ENCODE data around the gene MICAL3. TPM values are rescaled to one million over a fixed set of nuclear protein-coding genes. Genes with fewer than 3 reads are reported as not detected.

MICAL3 gene
- total RNA-seq, 4 donors from 2014 or later, result 6.0 to 9.8 (median 8.1) TPM

DNA sequence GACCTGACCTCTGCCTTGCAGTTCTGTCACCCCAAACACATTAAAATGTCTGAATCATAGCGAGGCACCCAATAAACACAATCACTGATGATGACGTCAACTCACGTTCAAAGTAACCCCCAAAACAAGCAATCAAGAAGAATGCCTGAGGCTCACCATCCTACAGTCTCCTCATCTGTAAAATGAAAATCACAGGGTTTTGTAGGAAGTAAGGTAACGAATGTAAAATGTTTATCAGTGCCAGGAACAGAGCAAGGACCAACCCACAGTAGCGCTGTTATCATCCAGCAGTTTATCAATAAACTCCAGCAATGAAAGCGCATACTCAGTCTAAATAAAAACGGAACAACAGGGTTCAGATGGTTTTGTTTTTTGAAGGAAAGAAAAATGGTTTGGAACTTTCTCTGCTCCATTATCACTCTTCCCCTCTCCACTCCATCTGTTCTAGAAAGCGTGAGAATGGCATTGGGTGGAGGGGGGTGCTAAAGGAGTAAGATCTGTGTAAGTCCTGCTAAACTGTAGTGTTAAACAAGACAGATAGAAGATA, 110.5 kb downstream of the MICAL3 start:
- intact Hi-C loops (cut with DNase I; ENCODE audit: low total_unique reads), result loop anchor here (1.0 to 2.0 kb wide), 2 partner anchors 24 to 35 kb away; no protein-coding TSS in a partner anchor
- ATAC-seq (no peak), DNase-seq (no peak)
- H3K9me3 ChIP-seq, result no peaks in the 10 kb centered on the region
- peaks cover 80 to 87% of the 10 kb centered on the region in 2 donors for H3K4me1 ChIP-seq
- peak overlapping the region; percentile 89 to 97 (median 94) for H3K27ac ChIP-seq
- in situ Hi-C loops (cut with MboI; ENCODE audit: low sequenced_read_pairs in 4 of 4), result loop anchor here in 2 of 4 donors (5.0 to 25.0 kb wide), 2 partner anchors 108 to 148 kb away; partner anchors contain the start of gene MICAL3 (in 1 of the 2)
- H3K36me3 ChIP-seq, result no peaks in the 10 kb centered on the region
- TF ChIP-seq POLR2A (IDR thresholded peaks at IDR 0.05), result no peak
- TF ChIP-seq, protein P1, sequence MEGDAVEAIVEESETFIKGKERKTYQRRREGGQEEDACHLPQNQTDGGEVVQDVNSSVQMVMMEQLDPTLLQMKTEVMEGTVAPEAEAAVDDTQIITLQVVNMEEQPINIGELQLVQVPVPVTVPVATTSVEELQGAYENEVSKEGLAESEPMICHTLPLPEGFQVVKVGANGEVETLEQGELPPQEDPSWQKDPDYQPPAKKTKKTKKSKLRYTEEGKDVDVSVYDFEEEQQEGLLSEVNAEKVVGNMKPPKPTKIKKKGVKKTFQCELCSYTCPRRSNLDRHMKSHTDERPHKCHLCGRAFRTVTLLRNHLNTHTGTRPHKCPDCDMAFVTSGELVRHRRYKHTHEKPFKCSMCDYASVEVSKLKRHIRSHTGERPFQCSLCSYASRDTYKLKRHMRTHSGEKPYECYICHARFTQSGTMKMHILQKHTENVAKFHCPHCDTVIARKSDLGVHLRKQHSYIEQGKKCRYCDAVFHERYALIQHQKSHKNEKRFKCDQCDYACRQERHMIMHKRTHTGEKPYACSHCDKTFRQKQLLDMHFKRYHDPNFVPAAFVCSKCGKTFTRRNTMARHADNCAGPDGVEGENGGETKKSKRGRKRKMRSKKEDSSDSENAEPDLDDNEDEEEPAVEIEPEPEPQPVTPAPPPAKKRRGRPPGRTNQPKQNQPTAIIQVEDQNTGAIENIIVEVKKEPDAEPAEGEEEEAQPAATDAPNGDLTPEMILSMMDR (IDR thresholded peaks at IDR 0.05 in 4 of 5, conservative IDR thresholded peaks at IDR 0.05 in 1 of 5), result no peak
- no peak overlapping the region for H3K4me3 ChIP-seq
- H3K27me3 ChIP-seq, result no peaks in the 10 kb centered on the region

DNA sequence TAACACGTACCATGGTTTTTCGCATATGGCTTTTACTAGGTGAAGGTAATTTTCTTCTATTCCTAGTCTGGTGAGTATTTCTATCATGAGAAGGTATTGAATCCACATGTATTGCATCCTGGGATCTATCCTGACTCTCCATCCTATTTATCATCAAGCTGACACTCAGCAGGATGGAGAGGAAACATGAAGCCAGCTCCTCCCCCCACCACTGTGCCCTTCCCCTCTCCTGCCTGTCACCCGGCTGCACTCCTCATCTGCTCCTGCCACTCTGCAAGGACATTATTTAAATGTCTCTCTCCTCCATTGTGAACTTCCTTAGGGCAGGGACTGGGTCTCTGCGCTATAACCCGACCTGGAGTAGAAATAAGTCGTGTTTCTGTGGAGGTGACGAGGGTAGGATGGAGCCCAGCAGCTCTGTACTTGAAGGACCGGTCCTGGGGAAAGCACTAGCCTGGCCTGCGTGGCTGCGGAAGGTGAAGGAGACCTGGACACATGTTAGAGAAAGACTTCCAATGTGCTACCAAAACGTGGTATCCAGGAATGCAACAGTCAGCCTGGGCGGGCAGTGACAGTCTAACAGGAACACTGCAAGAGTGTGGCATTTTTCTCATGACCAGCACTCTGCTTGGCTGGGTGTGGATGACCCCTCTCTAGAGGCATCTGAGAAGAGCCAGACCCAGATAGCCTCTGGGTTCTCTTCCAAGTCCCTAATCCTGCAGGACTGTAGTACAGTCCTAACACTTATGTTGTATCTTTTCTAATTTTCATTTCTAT, 111.2 kb downstream of the MICAL3 start:
- TF ChIP-seq, protein P1 (IDR thresholded peaks at IDR 0.05 in 4 of 5, conservative IDR thresholded peaks at IDR 0.05 in 1 of 5), result no peak
- peak in 1 of 2 donors; percentile 17 for TF ChIP-seq POLR2A (IDR thresholded peaks at IDR 0.05)
- H3K27me3 ChIP-seq, result no peaks in the 10 kb centered on the region
- in situ Hi-C loops (cut with MboI; ENCODE audit: low sequenced_read_pairs in 4 of 4) (loop anchor here in 2 of 4 donors (5.0 to 25.0 kb wide), 2 partner anchors 109 to 149 kb away; partner anchors contain the start of gene MICAL3 (in 1 of the 2)), intact Hi-C loops (cut with DNase I; ENCODE audit: low total_unique reads) (loop anchor here (1.0 kb wide), 1 partner anchor 23 kb away; no protein-coding TSS in a partner anchor)
- H3K4me1 ChIP-seq, result peaks cover 78 to 84% of the 10 kb centered on the region in 2 donors
- peak; percentile 33 to 39 for ATAC-seq
- H3K4me3 ChIP-seq, result no peak overlapping the region
- no peaks in the 10 kb centered on the region for H3K9me3 ChIP-seq
- H3K36me3 ChIP-seq, result no peaks in the 10 kb centered on the region
- peak overlapping the region; percentile 89 to 97 (median 94) for H3K27ac ChIP-seq
- peak; percentile 65 to 82 for DNase-seq

DNA sequence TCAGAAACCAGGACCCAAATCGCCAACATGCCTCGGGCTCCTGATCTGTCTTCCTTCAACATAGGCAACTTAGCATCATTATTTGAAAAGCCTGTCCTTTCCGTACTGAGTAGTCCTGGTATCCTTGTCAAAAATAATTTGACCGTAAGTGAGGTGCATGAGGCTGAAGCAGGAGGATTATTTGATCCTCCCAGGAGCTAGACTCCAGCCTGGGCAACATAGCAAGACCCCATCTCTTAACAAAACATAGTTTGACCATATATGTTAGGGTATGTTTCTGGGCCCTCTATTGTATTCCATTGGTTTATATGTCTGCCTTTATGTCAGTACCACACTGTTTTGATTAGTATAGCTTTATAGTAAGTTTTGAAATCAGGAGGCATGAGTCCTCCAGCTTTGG, 112.5 kb downstream of the MICAL3 start:
- H3K36me3 ChIP-seq, result no peaks in the 10 kb centered on the region
- no peak for DNase-seq
- no peak for ATAC-seq

DNA sequence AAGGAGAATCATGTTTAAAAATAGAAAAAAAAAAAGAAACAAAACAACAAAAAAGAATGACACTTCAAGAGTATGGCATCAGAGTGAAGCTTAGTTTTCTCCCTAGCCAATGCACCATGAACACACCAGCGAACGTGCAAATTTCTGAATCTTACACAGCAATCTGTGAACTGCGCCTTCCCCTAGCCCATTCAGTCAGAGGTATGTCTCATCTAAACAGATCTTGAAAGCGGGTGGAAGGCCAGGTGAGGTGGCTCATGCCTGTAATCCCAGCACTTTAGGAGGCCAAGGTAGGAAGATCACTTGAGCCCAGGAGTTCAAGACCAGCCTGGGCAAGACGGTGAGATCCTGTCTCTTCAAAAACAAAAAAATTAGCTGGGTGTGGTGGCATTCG, 113.1 kb downstream of the MICAL3 start:
- in situ Hi-C loops (cut with MboI; ENCODE audit: low sequenced_read_pairs in 4 of 4), result loop anchor here in 2 of 4 donors (5.0 to 25.0 kb wide), 2 partner anchors 111 to 151 kb away; partner anchors contain the start of gene MICAL3 (in 1 of the 2)
- peak overlapping the region; percentile 89 to 97 (median 94) for H3K27ac ChIP-seq
- peaks cover 75 to 80% of the 10 kb centered on the region in 2 donors for H3K4me1 ChIP-seq
- H3K4me3 ChIP-seq, result no peak overlapping the region
- ATAC-seq (peak in 1 of 2 donors; percentile 4), DNase-seq (no peak)
- no peaks in the 10 kb centered on the region for H3K9me3 ChIP-seq
- intact Hi-C loops (cut with DNase I; ENCODE audit: low total_unique reads), result loop anchor here (1.0 to 2.0 kb wide), 3 partner anchors 89 to 165 kb away; partner anchors contain the start of gene PEX26
- TF ChIP-seq, protein P1 (IDR thresholded peaks at IDR 0.05 in 4 of 5, conservative IDR thresholded peaks at IDR 0.05 in 1 of 5), result no peak
- TF ChIP-seq POLR2A (IDR thresholded peaks at IDR 0.05), result no peak
- no peaks in the 10 kb centered on the region for H3K27me3 ChIP-seq
- no peaks in the 10 kb centered on the region for H3K36me3 ChIP-seq

More for the DNA sequence above, 112.5 kb downstream of the MICAL3 start:
- Histone ChIP-seq H3K9me3 (no peaks in the 10 kb centered on the region), H3K27me3 (no peaks in the 10 kb centered on the region), H3K4me1 (peaks cover 72 to 76% of the 10 kb centered on the region in 2 donors), H3K4me3 (no peak overlapping the region), H3K27ac (peak overlapping the region; percentile 89 to 97 (median 94))
- intact Hi-C loops (cut with DNase I; ENCODE audit: low total_unique reads) (loop anchor here (1.0 to 2.0 kb wide), 3 partner anchors 89 to 165 kb away; partner anchors contain the start of gene PEX26), in situ Hi-C loops (cut with MboI; ENCODE audit: low sequenced_read_pairs in 4 of 4) (loop anchor here in 2 of 4 donors (5.0 to 25.0 kb wide), 2 partner anchors 110 to 150 kb away; partner anchors contain the start of gene MICAL3 (in 1 of the 2))
- no peak for TF ChIP-seq POLR2A (IDR thresholded peaks at IDR 0.05)
- TF ChIP-seq, protein P1 (IDR thresholded peaks at IDR 0.05 in 4 of 5, conservative IDR thresholded peaks at IDR 0.05 in 1 of 5), result no peak
